NCI-H2196 treated with DMSO at 0.1 percent for 48 hours (cell line): Measurements from ENCODE around the gene MKI67.

Experiments
- DNase-seq: peaks from one replicate; lab custom pipeline; 2025; ENCODE audit not compliant: unreplicated experiment; lab: John Stamatoyannopoulos, UW

The MKI67 gene

GRCh38 chr10:128086003-128086863 lies 40.0 kb downstream of the MKI67 start:
- no peak for DNase-seq

- no peak for DNase-seq
Measured at GRCh38 chr10:128084991-128085390, 41.2 kb downstream of the MKI67 start.

GRCh38 chr10:128084364-128084763 lies 41.9 kb downstream of the MKI67 start:
- no peak for DNase-seq

- no peak for DNase-seq
Measured at GRCh38 chr10:128083191-128083895, 42.9 kb downstream of the MKI67 start.

- DNase-seq: no peak
Measured at GRCh38 chr10:128081720-128082119, 44.5 kb downstream of the MKI67 start.

- no peak for DNase-seq
Measured at GRCh38 chr10:128081222-128081621, 45.0 kb downstream of the MKI67 start.

GRCh38 chr10:128080641-128081040 lies 45.6 kb downstream of the MKI67 start:
- DNase-seq: no peak

- no peak for DNase-seq
Measured at GRCh38 chr10:128080231-128080630, 46.0 kb downstream of the MKI67 start.

GRCh38 chr10:128078136-128078969 lies 47.9 kb downstream of the MKI67 start:
- no peak for DNase-seq

GRCh38 chr10:128077155-128077875 lies 48.9 kb downstream of the MKI67 start:
- no peak for DNase-seq

- DNase-seq: no peak
Measured at GRCh38 chr10:128074589-128074988, 51.6 kb downstream of the MKI67 start.

GRCh38 chr10:128073890-128074289 lies 52.3 kb downstream of the MKI67 start:
- no peak for DNase-seq

- DNase-seq: no peak
Measured at GRCh38 chr10:128072941-128073645, 53.1 kb downstream of the MKI67 start.

- DNase-seq: no peak
Measured at GRCh38 chr10:128072046-128072445, 54.2 kb downstream of the MKI67 start.

- no peak for DNase-seq
Measured at GRCh38 chr10:128071417-128071782, 54.8 kb downstream of the MKI67 start.

GRCh38 chr10:128070721-128071416 lies 55.4 kb downstream of the MKI67 start:
- no peak for DNase-seq

- DNase-seq: no peak
Measured at GRCh38 chr10:128070161-128070560, 56.1 kb downstream of the MKI67 start.

GRCh38 chr10:128069351-128070051 lies 56.7 kb downstream of the MKI67 start:
- DNase-seq: peak; percentile 2
